DND-41 (cell line): Measurements from ENCODE around the gene SYCP1.

Source experiments
- ATAC-seq: fragments of 200-7000 bp; cut with Tn5 transposase; 3 replicates; pipeline ENCODE4 v1.9.1; 2021; ENCODE audit warnings: low read depth; ENCODE audit not compliant: insufficient read depth
- DNase-seq: peaks from one replicate; pipeline ENCODE4 v3.0.0-alpha.2; 2020
- H2AFZ ChIP-seq: 2 replicates; pipeline ENCODE4 v1.6.0; 2012; ENCODE audit warnings: low read depth, low read length
- H3K27ac ChIP-seq: 2 replicates; pipeline ENCODE4 v1.5.1; 2012; ENCODE audit warnings: low read length, inconsistent platforms
- H3K27me3 ChIP-seq: fragments of 200-600 bp; sonication (generic); 2 replicates; pipeline ENCODE4 v1.6.0; 2012; ENCODE audit warnings: low read length, mild to moderate bottlenecking, inconsistent platforms; ENCODE audit not compliant: insufficient read depth, poor library complexity
- H3K36me3 ChIP-seq: 2 replicates; pipeline ENCODE4 v1.5.1; 2012; ENCODE audit warnings: low read length, inconsistent platforms; ENCODE audit not compliant: insufficient read depth
- H3K4me1 ChIP-seq: 2 replicates; pipeline ENCODE4 v1.5.1; 2012; ENCODE audit warnings: mild to moderate bottlenecking, low read length; ENCODE audit not compliant: insufficient read depth
- H3K4me2 ChIP-seq: 2 replicates; pipeline ENCODE4 v1.6.0; 2012; ENCODE audit warnings: mild to moderate bottlenecking, moderate library complexity, low read length, inconsistent platforms; ENCODE audit not compliant: insufficient read depth
- H3K4me3 ChIP-seq, 2 experiments: fragments of 200-600 bp in 1 of 2; shearing (Covaris generic) in 1 of 2; 2 replicates each; pipeline ENCODE4 v1.5.1; 2012 to 2016; ENCODE audit warnings: inconsistent platforms in 2 of 2, low read length in 2 of 2, mild to moderate bottlenecking in 2 of 2, low read depth in 1 of 2, moderate library complexity in 1 of 2
- H3K79me2 ChIP-seq: 2 replicates; pipeline ENCODE4 v1.6.0; 2012; ENCODE audit warnings: low read length, inconsistent platforms; ENCODE audit not compliant: insufficient read depth
- H3K9ac ChIP-seq: 2 replicates; pipeline ENCODE4 v1.6.0; 2012; ENCODE audit warnings: low read depth, mild to moderate bottlenecking, inconsistent platforms, low read length, moderate library complexity
- H3K9me3 ChIP-seq: 2 replicates; pipeline ENCODE4 v1.5.1; 2012; ENCODE audit warnings: low read length, moderate library complexity, mild to moderate bottlenecking, inconsistent platforms; ENCODE audit not compliant: insufficient read depth, severe bottlenecking
- H4K20me1 ChIP-seq: 2 replicates; pipeline ENCODE4 v1.6.0; 2012; ENCODE audit warnings: low read length; ENCODE audit not compliant: insufficient read depth
- EZH2 ChIP-seq: IDR thresholded peaks from 3 replicates; pipeline ENCODE4 v1.6.1; 2012; ENCODE audit warnings: borderline replicate concordance, low read depth, mild to moderate bottlenecking, moderate library complexity, low read length, inconsistent platforms; ENCODE audit not compliant: severe bottlenecking
- TF ChIP-seq, protein P1 (sequence below): IDR thresholded peaks from 2 replicates; pipeline ENCODE4 v1.5.1; 2012; ENCODE audit warnings: borderline replicate concordance, low read length, moderate library complexity, mild to moderate bottlenecking; ENCODE audit not compliant: poor library complexity, severe bottlenecking; ENCODE audit errors: extremely low read depth

SYCP1 gene

DNA sequence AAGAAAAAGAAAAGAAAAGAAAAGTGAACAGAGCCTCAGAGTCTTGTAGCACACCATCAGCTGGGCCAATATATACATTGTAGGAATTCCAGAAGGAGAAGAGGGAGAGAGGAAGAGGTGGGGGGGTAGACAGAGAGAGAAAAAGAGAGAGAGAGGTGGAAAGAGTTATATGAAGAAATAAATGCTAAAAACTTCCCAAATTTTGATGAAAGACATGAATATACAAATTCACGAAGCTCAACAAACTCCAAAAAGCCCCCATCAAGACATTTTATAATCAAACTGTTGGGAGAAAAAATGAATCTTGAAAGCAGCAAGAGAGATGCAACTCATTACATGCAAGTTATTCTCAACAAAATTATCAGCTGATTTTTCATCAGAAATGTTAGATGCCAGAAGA is 133.4 kb downstream of the SYCP1 start:
- Histone ChIP-seq H2AFZ (no peak overlapping the region), H3K27ac (no peak overlapping the region), H3K4me3 (no peak overlapping the region), H3K9ac (no peak overlapping the region), H3K9me3 (peaks cover 13% of the 10 kb centered on the region), H3K27me3 (no peaks in the 10 kb centered on the region), H3K4me1 (no peaks in the 10 kb centered on the region), H3K36me3 (no peaks in the 10 kb centered on the region), H3K79me2 (no peaks in the 10 kb centered on the region), H4K20me1 (no peaks in the 10 kb centered on the region), H3K4me2 (no peak overlapping the region)
- TF ChIP-seq, protein P1, sequence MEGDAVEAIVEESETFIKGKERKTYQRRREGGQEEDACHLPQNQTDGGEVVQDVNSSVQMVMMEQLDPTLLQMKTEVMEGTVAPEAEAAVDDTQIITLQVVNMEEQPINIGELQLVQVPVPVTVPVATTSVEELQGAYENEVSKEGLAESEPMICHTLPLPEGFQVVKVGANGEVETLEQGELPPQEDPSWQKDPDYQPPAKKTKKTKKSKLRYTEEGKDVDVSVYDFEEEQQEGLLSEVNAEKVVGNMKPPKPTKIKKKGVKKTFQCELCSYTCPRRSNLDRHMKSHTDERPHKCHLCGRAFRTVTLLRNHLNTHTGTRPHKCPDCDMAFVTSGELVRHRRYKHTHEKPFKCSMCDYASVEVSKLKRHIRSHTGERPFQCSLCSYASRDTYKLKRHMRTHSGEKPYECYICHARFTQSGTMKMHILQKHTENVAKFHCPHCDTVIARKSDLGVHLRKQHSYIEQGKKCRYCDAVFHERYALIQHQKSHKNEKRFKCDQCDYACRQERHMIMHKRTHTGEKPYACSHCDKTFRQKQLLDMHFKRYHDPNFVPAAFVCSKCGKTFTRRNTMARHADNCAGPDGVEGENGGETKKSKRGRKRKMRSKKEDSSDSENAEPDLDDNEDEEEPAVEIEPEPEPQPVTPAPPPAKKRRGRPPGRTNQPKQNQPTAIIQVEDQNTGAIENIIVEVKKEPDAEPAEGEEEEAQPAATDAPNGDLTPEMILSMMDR, result no peak
- no peak for TF ChIP-seq EZH2
- ATAC-seq, result no peak
- no peak for DNase-seq

DNA sequence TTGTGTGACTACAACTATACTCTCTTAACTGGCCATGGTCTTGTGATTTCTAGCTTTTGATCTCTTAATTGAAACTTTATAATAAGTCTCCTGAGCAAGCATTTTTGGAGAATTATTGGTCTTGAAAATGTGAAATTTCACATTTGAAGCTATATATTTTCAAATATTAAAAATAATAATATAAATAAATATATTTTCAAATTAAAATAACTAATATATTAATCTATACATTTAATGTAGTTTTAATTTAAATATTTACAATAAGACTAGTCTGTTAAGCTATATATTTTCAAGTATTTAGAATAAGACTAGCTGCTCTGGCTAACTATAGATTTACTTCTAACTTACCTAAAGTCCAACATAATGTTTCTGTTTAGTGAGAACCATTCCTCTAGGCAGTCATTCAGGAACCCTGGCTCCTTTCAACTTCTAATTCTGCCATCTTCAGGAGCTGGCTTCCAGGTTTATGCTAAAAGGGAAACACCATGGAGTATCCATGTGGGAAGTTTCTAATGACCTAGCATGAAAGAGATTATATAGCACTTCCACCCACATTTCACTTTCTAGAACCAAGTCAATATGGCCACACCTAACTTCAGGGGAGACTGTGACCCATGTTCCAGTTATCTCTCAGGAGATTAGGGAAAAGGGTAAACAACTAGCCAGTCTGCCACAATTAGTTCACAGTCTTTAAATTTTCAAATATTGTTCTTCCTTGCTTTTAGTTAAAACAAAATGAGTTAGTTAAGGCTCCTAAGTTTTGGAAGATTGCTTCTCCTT is 143.0 kb downstream of the SYCP1 start:
- H3K27me3 ChIP-seq, result peaks cover 14% of the 10 kb centered on the region
- no peak overlapping the region for H2AFZ ChIP-seq
- H3K4me1 ChIP-seq, result no peaks in the 10 kb centered on the region
- no peak overlapping the region for H3K9ac ChIP-seq
- H3K79me2 ChIP-seq, result no peaks in the 10 kb centered on the region
- DNase-seq (no peak), ATAC-seq (no peak)
- H3K27ac ChIP-seq, result no peak overlapping the region
- H3K4me2 ChIP-seq, result no peak overlapping the region
- H3K4me3 ChIP-seq, result no peak overlapping the region
- H4K20me1 ChIP-seq, result no peaks in the 10 kb centered on the region
- TF ChIP-seq, protein P1, result no peak
- no peak for TF ChIP-seq EZH2
- H3K9me3 ChIP-seq, result no peaks in the 10 kb centered on the region
- no peaks in the 10 kb centered on the region for H3K36me3 ChIP-seq

DNA sequence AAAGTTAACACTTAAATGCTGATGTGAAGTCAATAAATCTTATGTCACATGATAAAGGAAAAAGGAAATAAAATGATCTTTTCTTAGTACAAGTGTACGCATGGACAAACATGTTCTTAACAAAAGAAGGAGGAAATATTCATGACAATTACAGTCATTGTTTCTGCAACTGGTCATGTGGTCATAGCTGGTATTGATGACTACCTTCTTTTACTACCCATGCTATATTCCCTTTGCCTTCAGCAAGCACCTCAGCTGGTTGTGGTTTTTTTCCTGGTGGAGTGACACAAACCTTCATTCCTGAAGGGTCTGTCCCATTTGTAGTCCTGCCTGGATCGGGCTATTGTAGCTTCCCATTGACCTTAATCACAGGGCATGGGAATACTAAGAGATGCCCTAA is 151.5 kb downstream of the SYCP1 start:
- ATAC-seq (no peak), DNase-seq (no peak)
- Histone ChIP-seq H3K4me3 (no peak overlapping the region), H3K9ac (no peak overlapping the region), H3K27ac (no peak overlapping the region), H3K36me3 (no peaks in the 10 kb centered on the region), H4K20me1 (no peaks in the 10 kb centered on the region), H3K27me3 (peaks cover 4% of the 10 kb centered on the region), H3K4me1 (no peaks in the 10 kb centered on the region), H3K4me2 (no peak overlapping the region), H3K79me2 (no peaks in the 10 kb centered on the region), H3K9me3 (no peaks in the 10 kb centered on the region), H2AFZ (no peak overlapping the region)
- no peak for TF ChIP-seq EZH2
- TF ChIP-seq, protein P1, result no peak
